Coronary artery (tissue), 2 donors: ENCODE results near the gene LAMA3.

ENCODE experiments used
- DNase-seq: peaks from one replicate; pipeline ENCODE4 v3.0.0-alpha.2; 2017; ENCODE audit warnings: low spot score
- H3K27ac ChIP-seq, 2 donors: fragments of 200-600 bp; sonication (generic); one replicate each; pipeline ENCODE4 v1.5.1; 2016 to 2019
- H3K4me3 ChIP-seq: fragments of 200-600 bp; sonication (generic); 2 replicates; pipeline ENCODE4 v1.5.1; 2016; ENCODE audit warnings: mild to moderate bottlenecking, moderate library complexity
- CTCF ChIP-seq: fragments of 200-600 bp; sonication (generic); IDR thresholded peaks from one replicate; pipeline ENCODE4 v1.5.1; 2019; ENCODE audit warnings: antibody characterized with exemption

The LAMA3 gene

GRCh38 chr18:23977719-23978483 is 288.6 kb downstream of the LAMA3 start:
- no peak for DNase-seq
- no peak for TF ChIP-seq CTCF
- H3K4me3 ChIP-seq = no peak overlapping the region
- H3K27ac ChIP-seq = no peak overlapping the region

DNA sequence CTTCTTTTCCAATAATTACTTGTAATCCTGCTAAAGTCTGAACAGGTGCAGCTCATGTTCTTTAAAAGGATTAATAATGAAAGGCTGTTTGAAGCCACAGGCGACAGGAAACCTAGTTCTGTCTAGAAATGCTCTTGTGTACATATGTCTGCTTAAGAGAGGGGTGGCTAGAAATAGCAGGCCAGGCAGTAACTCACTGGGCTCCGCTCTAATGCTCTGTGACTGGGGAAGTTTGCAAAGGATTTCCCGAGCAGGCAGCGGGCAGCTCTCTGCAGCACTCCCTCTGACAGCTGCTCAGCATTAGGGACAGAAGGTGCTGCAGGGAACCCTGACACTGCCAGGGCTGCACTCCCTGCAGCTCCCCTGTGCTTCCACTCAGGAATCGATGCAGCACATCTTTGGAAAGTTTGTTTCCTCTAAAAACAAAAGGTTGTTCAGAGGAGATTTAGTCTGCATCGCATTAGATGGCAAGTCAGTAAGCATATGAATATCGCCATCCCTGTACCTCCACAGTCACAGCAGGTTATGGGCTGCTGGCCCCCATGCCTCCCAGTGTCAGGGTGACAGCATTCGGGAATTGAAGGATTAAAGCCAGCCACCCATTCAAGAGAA is 292.2 kb downstream of the LAMA3 start:
- no peak for TF ChIP-seq CTCF
- DNase-seq = no peak
- no peak overlapping the region for H3K4me3 ChIP-seq
- H3K27ac ChIP-seq = no peak overlapping the region

GRCh38 chr18:23982155-23983079 is 293.2 kb downstream of the LAMA3 start:
- peak overlapping the region in 1 of 2 donors; percentile 72 for H3K27ac ChIP-seq
- DNase-seq = peak; percentile 82
- peak overlapping the region; percentile 58 for H3K4me3 ChIP-seq
- TF ChIP-seq CTCF = no peak

- no peak overlapping the region for H3K27ac ChIP-seq
- no peak overlapping the region for H3K4me3 ChIP-seq
- TF ChIP-seq CTCF = no peak
- no peak for DNase-seq
Measured at GRCh38 chr18:23983112-23983511, 293.9 kb downstream of the LAMA3 start.

GRCh38 chr18:23986600-23987359 is 297.5 kb downstream of the LAMA3 start:
- Histone ChIP-seq H3K4me3 (no peak overlapping the region), H3K27ac (no peak overlapping the region)
- no peak for TF ChIP-seq CTCF
- no peak for DNase-seq
